HG02763 (cell line): ENCODE measurements around the gene BCR.
A peak's percentile ranks its signal among the peaks of the same experiment; 100 is the strongest.
"Not testable (repeated sequence)": the region's sequence is repeated elsewhere in the genome, so short reads cannot be mapped to it uniquely, and the experiment has no call there.

Experiments
- ATAC-seq: cut with Tn5 transposase; IDR thresholded peaks from one replicate; pipeline ENCODE4 v1.9.1; 2021; ENCODE audit warnings: mild to moderate bottlenecking, moderate library complexity; ENCODE audit not compliant: unreplicated experiment

BCR gene

GRCh38 chr22:23180301-23180892, at the start of gene BCR:
Gene BCR (plus strand): TSS chr22:23180509. CDS start chr22:23180961, 452 bp downstream.
- ATAC-seq: no peak

- no peak for ATAC-seq
Measured at GRCh38 chr22:23130697-23131096, 49.6 kb upstream of the BCR start.

GRCh38 chr22:23131931-23132330, 48.4 kb upstream of the BCR start:
- no peak for ATAC-seq

- ATAC-seq: no peak
Measured at GRCh38 chr22:23132376-23133091, 47.8 kb upstream of the BCR start.

GRCh38 chr22:23133922-23134321, 46.4 kb upstream of the BCR start:
- no peak for ATAC-seq

GRCh38 chr22:23136991-23137390, 43.3 kb upstream of the BCR start:
- not testable (repeated sequence) for ATAC-seq

- ATAC-seq: no peak
Measured at GRCh38 chr22:23137468-23137867, 42.8 kb upstream of the BCR start.

GRCh38 chr22:23137905-23138561, 42.3 kb upstream of the BCR start:
- ATAC-seq: peak; percentile 38

- ATAC-seq: no peak
Measured at GRCh38 chr22:23138584-23139435, 41.5 kb upstream of the BCR start.

- ATAC-seq: no peak
Measured at GRCh38 chr22:23140385-23140784, 39.9 kb upstream of the BCR start.

GRCh38 chr22:23142546-23143105, 37.7 kb upstream of the BCR start:
- ATAC-seq: no peak

GRCh38 chr22:23143119-23143518, 37.2 kb upstream of the BCR start:
- ATAC-seq: no peak

- ATAC-seq: no peak
Measured at GRCh38 chr22:23144432-23144831, 35.9 kb upstream of the BCR start.

GRCh38 chr22:23144932-23145877, 35.1 kb upstream of the BCR start, which contains the start of gene RAB36:
Gene RAB36 (plus strand): TSS chr22:23145477. CDS start chr22:23146617, 1,140 bp downstream.
- ATAC-seq: no peak

- ATAC-seq: no peak
Measured at GRCh38 chr22:23145878-23146470, 34.3 kb upstream of the BCR start.

- ATAC-seq: no peak
Measured at GRCh38 chr22:23146478-23147205, 33.7 kb upstream of the BCR start.

GRCh38 chr22:23147617-23148387, 32.5 kb upstream of the BCR start:
- no peak for ATAC-seq

- ATAC-seq: no peak
Measured at GRCh38 chr22:23149743-23150238, 30.5 kb upstream of the BCR start.
